DND-41 (cell line): ENCODE data around the gene PLXNB3.

Experiments
- ATAC-seq: fragments of 200-7000 bp; cut with Tn5 transposase; 3 replicates; pipeline ENCODE4 v1.9.1; 2021; ENCODE audit warnings: low read depth; ENCODE audit not compliant: insufficient read depth
- DNase-seq: peaks from one replicate; pipeline ENCODE4 v3.0.0-alpha.2; 2020
- H2AFZ ChIP-seq: 2 replicates; pipeline ENCODE4 v1.6.0; 2012; ENCODE audit warnings: low read depth, low read length
- H3K27ac ChIP-seq: 2 replicates; pipeline ENCODE4 v1.5.1; 2012; ENCODE audit warnings: low read length, inconsistent platforms
- H3K27me3 ChIP-seq: fragments of 200-600 bp; sonication (generic); 2 replicates; pipeline ENCODE4 v1.6.0; 2012; ENCODE audit warnings: low read length, mild to moderate bottlenecking, inconsistent platforms; ENCODE audit not compliant: insufficient read depth, poor library complexity
- H3K36me3 ChIP-seq: 2 replicates; pipeline ENCODE4 v1.5.1; 2012; ENCODE audit warnings: low read length, inconsistent platforms; ENCODE audit not compliant: insufficient read depth
- H3K4me1 ChIP-seq: 2 replicates; pipeline ENCODE4 v1.5.1; 2012; ENCODE audit warnings: mild to moderate bottlenecking, low read length; ENCODE audit not compliant: insufficient read depth
- H3K4me2 ChIP-seq: 2 replicates; pipeline ENCODE4 v1.6.0; 2012; ENCODE audit warnings: mild to moderate bottlenecking, moderate library complexity, low read length, inconsistent platforms; ENCODE audit not compliant: insufficient read depth
- H3K4me3 ChIP-seq, 2 experiments: fragments of 200-600 bp in 1 of 2; shearing (Covaris generic) in 1 of 2; 2 replicates each; pipeline ENCODE4 v1.5.1; 2012 to 2016; ENCODE audit warnings: inconsistent platforms in 2 of 2, low read length in 2 of 2, mild to moderate bottlenecking in 2 of 2, low read depth in 1 of 2, moderate library complexity in 1 of 2
- H3K79me2 ChIP-seq: 2 replicates; pipeline ENCODE4 v1.6.0; 2012; ENCODE audit warnings: low read length, inconsistent platforms; ENCODE audit not compliant: insufficient read depth
- H3K9ac ChIP-seq: 2 replicates; pipeline ENCODE4 v1.6.0; 2012; ENCODE audit warnings: low read depth, mild to moderate bottlenecking, inconsistent platforms, low read length, moderate library complexity
- H3K9me3 ChIP-seq: 2 replicates; pipeline ENCODE4 v1.5.1; 2012; ENCODE audit warnings: low read length, moderate library complexity, mild to moderate bottlenecking, inconsistent platforms; ENCODE audit not compliant: insufficient read depth, severe bottlenecking
- H4K20me1 ChIP-seq: 2 replicates; pipeline ENCODE4 v1.6.0; 2012; ENCODE audit warnings: low read length; ENCODE audit not compliant: insufficient read depth
- CTCF ChIP-seq: IDR thresholded peaks from 2 replicates; pipeline ENCODE4 v1.5.1; 2012; ENCODE audit warnings: borderline replicate concordance, low read length, moderate library complexity, mild to moderate bottlenecking; ENCODE audit not compliant: poor library complexity, severe bottlenecking; ENCODE audit errors: extremely low read depth
- EZH2 ChIP-seq: IDR thresholded peaks from 3 replicates; pipeline ENCODE4 v1.6.1; 2012; ENCODE audit warnings: borderline replicate concordance, low read depth, mild to moderate bottlenecking, moderate library complexity, low read length, inconsistent platforms; ENCODE audit not compliant: severe bottlenecking

Gene PLXNB3

GRCh38 chrX:153799326-153799725 lies 35.3 kb downstream of the PLXNB3 start:
- H3K27me3 ChIP-seq = no peaks in the 10 kb centered on the region
- H3K79me2 ChIP-seq = peaks cover 24% of the 10 kb centered on the region
- peaks cover 17% of the 10 kb centered on the region for H3K4me1 ChIP-seq
- DNase-seq (no peak), ATAC-seq (no peak)
- H3K9me3 ChIP-seq = no peaks in the 10 kb centered on the region
- no peak overlapping the region for H3K27ac ChIP-seq
- H2AFZ ChIP-seq = no peak overlapping the region
- peaks cover 19% of the 10 kb centered on the region; the same call in 1 of the 2 replicates for H4K20me1 ChIP-seq
- no peak overlapping the region for H3K4me2 ChIP-seq
- no peak for TF ChIP-seq EZH2
- TF ChIP-seq CTCF = no peak
- no peak overlapping the region for H3K4me3 ChIP-seq
- peaks cover 35% of the 10 kb centered on the region for H3K36me3 ChIP-seq
- no peak overlapping the region for H3K9ac ChIP-seq

- Histone ChIP-seq H3K27ac (no peak overlapping the region), H3K4me3 (no peak overlapping the region), H3K4me1 (peaks cover 16% of the 10 kb centered on the region), H3K27me3 (no peaks in the 10 kb centered on the region), H3K9me3 (no peaks in the 10 kb centered on the region), H4K20me1 (peaks cover 19% of the 10 kb centered on the region; the same call in 1 of the 2 replicates), H3K36me3 (peaks cover 35% of the 10 kb centered on the region), H3K79me2 (peaks cover 16% of the 10 kb centered on the region), H2AFZ (no peak overlapping the region), H3K9ac (no peak overlapping the region), H3K4me2 (no peak overlapping the region)
- TF ChIP-seq CTCF (no peak), EZH2 (no peak)
- DNase-seq (no peak), ATAC-seq (peak; percentile 35; the same call in 2 of the 3 replicates)
Measured at GRCh38 chrX:153800177-153800722, 36.2 kb downstream of the PLXNB3 start.

- H3K9me3 ChIP-seq = no peaks in the 10 kb centered on the region
- TF ChIP-seq EZH2 = no peak
- TF ChIP-seq CTCF = no peak
- peaks cover 11% of the 10 kb centered on the region for H3K4me1 ChIP-seq
- H3K36me3 ChIP-seq = peaks cover 31% of the 10 kb centered on the region
- H3K27me3 ChIP-seq = no peaks in the 10 kb centered on the region
- peak; percentile 13; the same call in 1 of the 3 replicates for ATAC-seq
- H3K4me2 ChIP-seq = no peak overlapping the region
- H3K27ac ChIP-seq = no peak overlapping the region
- DNase-seq = no peak
- peaks cover 16% of the 10 kb centered on the region; the same call in 1 of the 2 replicates for H4K20me1 ChIP-seq
- peaks cover 11% of the 10 kb centered on the region for H3K79me2 ChIP-seq
- no peak overlapping the region for H3K4me3 ChIP-seq
- no peak overlapping the region for H3K9ac ChIP-seq
- no peak overlapping the region for H2AFZ ChIP-seq
Measured at GRCh38 chrX:153800746-153801145, 36.7 kb downstream of the PLXNB3 start.
